Measurements from ENCODE around the gene NUP205.
"Not testable (repeated sequence)": the region's sequence is repeated elsewhere in the genome, so short reads cannot be mapped to it uniquely, and the experiment has no call there.

Gene NUP205

GRCh38 chr7:135685306-135686084 is 127.8 kb downstream of the NUP205 start:
- no peak for TF ChIP-seq CTCF (IDR thresholded peaks at IDR 0.05; ENCODE audit: borderline replicate concordance, insufficient read depth, low read depth, low read length)
- H3K4me3 ChIP-seq (ENCODE audit: low read depth, low read length): no peak overlapping the region

GRCh38 chr7:135687466-135687865 is 129.7 kb downstream of the NUP205 start:
- no peak for TF ChIP-seq CTCF (IDR thresholded peaks at IDR 0.05; ENCODE audit: borderline replicate concordance, insufficient read depth, low read depth, low read length)
- H3K4me3 ChIP-seq (ENCODE audit: low read depth, low read length): no peak overlapping the region

- no peak overlapping the region for H3K4me3 ChIP-seq (ENCODE audit: low read depth, low read length)
These were observed 132.8 kb downstream of the NUP205 start for GRCh38 chr7:135690566-135690965.

GRCh38 chr7:135692055-135692454 is 134.3 kb downstream of the NUP205 start:
- no peak overlapping the region for H3K4me3 ChIP-seq (ENCODE audit: low read depth, low read length)
- no peak for TF ChIP-seq CTCF (IDR thresholded peaks at IDR 0.05; ENCODE audit: borderline replicate concordance, insufficient read depth, low read depth, low read length)

More at GRCh38 chr7:135690566-135690965, 132.8 kb downstream of the NUP205 start:
- no peak for TF ChIP-seq CTCF (IDR thresholded peaks at IDR 0.05; ENCODE audit: borderline replicate concordance, insufficient read depth, low read depth, low read length)

GRCh38 chr7:135692606-135693005 is 134.9 kb downstream of the NUP205 start:
- not testable (repeated sequence) for H3K4me3 ChIP-seq (ENCODE audit: low read depth, low read length)

GRCh38 chr7:135693558-135693957 is 135.8 kb downstream of the NUP205 start:
- no peak for TF ChIP-seq CTCF (IDR thresholded peaks at IDR 0.05; ENCODE audit: borderline replicate concordance, insufficient read depth, low read depth, low read length)
- H3K4me3 ChIP-seq (ENCODE audit: low read depth, low read length): no peak overlapping the region

GRCh38 chr7:135697276-135698049 is 139.7 kb downstream of the NUP205 start:
- no peak for TF ChIP-seq CTCF (IDR thresholded peaks at IDR 0.05; ENCODE audit: borderline replicate concordance, insufficient read depth, low read depth, low read length)
- H3K4me3 ChIP-seq (ENCODE audit: low read depth, low read length): no peak overlapping the region

All from GM12875 (cell line).